Activated CD8-positive, alpha-beta T cell treated with anti-CD3 and anti-CD28 coated beads for 36 hours (primary cell): ENCODE measurements around the gene NCS1. TPM values are rescaled to one million over a fixed set of nuclear protein-coding genes. Genes with fewer than 3 reads are reported as not detected.

Experiments used
- ATAC-seq: fragments of 200-7000 bp; cut with Tn5 transposase; one replicate; pipeline ENCODE4 v1.10.0; 2021; ENCODE audit warnings: mild to moderate bottlenecking, moderate library complexity
- CTCF ChIA-PET: fragments of 350-600 bp; sonication (Branson Sonifier 250); formaldehyde crosslinking; loops from one replicate; lab custom pipeline; 2021; ENCODE audit warnings: antibody characterized with exemption; lab: Charles Lee
- POLR2A ChIA-PET: fragments of 350-600 bp; sonication (Branson Sonifier 250); formaldehyde crosslinking; loops from one replicate; lab custom pipeline; 2021; ENCODE audit warnings: antibody characterized with exemption; lab: Charles Lee
- DNase-seq: peaks from one replicate; pipeline ENCODE4 v3.0.0-alpha.2; 2020
- H3K27ac Mint-ChIP-seq: one replicate; pipeline ENCODE4 v1.8.0; 2021; ENCODE audit warnings: mild to moderate bottlenecking, mixed read lengths
- H3K27me3 Mint-ChIP-seq: one replicate; pipeline ENCODE4 v1.8.0; 2021; ENCODE audit warnings: mixed read lengths
- H3K36me3 Mint-ChIP-seq: one replicate; pipeline ENCODE4 v1.8.0; 2021; ENCODE audit warnings: low read depth, mixed read lengths
- H3K4me1 Mint-ChIP-seq: one replicate; pipeline ENCODE4 v1.8.0; 2021; ENCODE audit warnings: low read depth, mixed read lengths
- H3K4me3 Mint-ChIP-seq: one replicate; pipeline ENCODE4 v1.8.0; 2021; ENCODE audit warnings: mild to moderate bottlenecking, moderate library complexity, mixed read lengths
- H3K9me3 Mint-ChIP-seq: one replicate; pipeline ENCODE4 v1.8.0; 2021; ENCODE audit warnings: mixed read lengths
- CTCF ChIP-seq: fragments of 200-600 bp; IDR thresholded peaks from one replicate; pipeline ENCODE4 v1.8.0; 2022; ENCODE audit warnings: antibody characterized with exemption, mild to moderate bottlenecking
- intact Hi-C: fragments of 100-400 bp; cut with micrococcal nuclease; formaldehyde crosslinking; loops from one replicate; pipeline ENCODE4 v1.10.0; 2022
- total RNA-seq, 2 experiments: library from RNA; stranded (reverse); gene quantifications; one replicate each; pipeline ENCODE4 v1.2.3, GENCODE V29; 2021

Gene NCS1
- total RNA-seq, 2 experiments from 2014 or later = 21.2 to 21.3 TPM

- ATAC-seq (no peak), DNase-seq (no peak)
- POLR2A ChIA-PET = interaction anchor here (0.9 kb wide), 1 partner anchor 12 kb away, joined by 3 read pairs; no protein-coding TSS in a partner anchor
Observed at GRCh38 chr9:130197888-130198287, 25.7 kb downstream of the NCS1 start.

GRCh38 chr9:130198501-130199179 lies 26.4 kb downstream of the NCS1 start:
- no peak for TF ChIP-seq CTCF
- H3K36me3 Mint-ChIP-seq = no peaks in the 10 kb centered on the region
- H3K4me1 Mint-ChIP-seq = no peaks in the 10 kb centered on the region
- ChIA-PET CTCF (no interaction called here), POLR2A (no interaction called here)
- H3K9me3 Mint-ChIP-seq = no peaks in the 10 kb centered on the region
- H3K4me3 Mint-ChIP-seq = no peak overlapping the region
- intact Hi-C loops = no loop called here
- no peak for ATAC-seq
- H3K27ac Mint-ChIP-seq = no peak overlapping the region
- no peak for DNase-seq
- no peaks in the 10 kb centered on the region for H3K27me3 Mint-ChIP-seq

More at GRCh38 chr9:130197888-130198287, 25.7 kb downstream of the NCS1 start:
- Mint-ChIP-seq H3K4me3 (no peak overlapping the region), H3K27ac (no peak overlapping the region), H3K9me3 (no peaks in the 10 kb centered on the region), H3K4me1 (no peaks in the 10 kb centered on the region), H3K36me3 (no peaks in the 10 kb centered on the region), H3K27me3 (no peaks in the 10 kb centered on the region)
- TF ChIP-seq CTCF = no peak
- CTCF ChIA-PET = interaction anchor here (1.5 kb wide), 1 partner anchor 38 kb away, joined by 4 read pairs; no protein-coding TSS in a partner anchor
- intact Hi-C loops = no loop called here

- ATAC-seq = no peak
- intact Hi-C loops = no loop called here
Observed at GRCh38 chr9:130199605-130200004, 27.4 kb downstream of the NCS1 start.

GRCh38 chr9:130200038-130200849 lies 28.0 kb downstream of the NCS1 start:
- no peaks in the 10 kb centered on the region for H3K27me3 Mint-ChIP-seq
- no peak overlapping the region for H3K27ac Mint-ChIP-seq
- H3K4me3 Mint-ChIP-seq = no peak overlapping the region
- intact Hi-C loops = no loop called here
- no peak for DNase-seq
- ChIA-PET POLR2A (no interaction called here), CTCF (no interaction called here)
- no peak for ATAC-seq
- H3K9me3 Mint-ChIP-seq = no peaks in the 10 kb centered on the region
- H3K36me3 Mint-ChIP-seq = no peaks in the 10 kb centered on the region
- TF ChIP-seq CTCF = no peak
- H3K4me1 Mint-ChIP-seq = no peaks in the 10 kb centered on the region

More at GRCh38 chr9:130199605-130200004, 27.4 kb downstream of the NCS1 start:
- Mint-ChIP-seq H3K4me3 (no peak overlapping the region), H3K27ac (no peak overlapping the region), H3K36me3 (no peaks in the 10 kb centered on the region), H3K4me1 (no peaks in the 10 kb centered on the region), H3K27me3 (no peaks in the 10 kb centered on the region), H3K9me3 (no peaks in the 10 kb centered on the region)
- POLR2A ChIA-PET = no interaction called here
- no peak for DNase-seq
- TF ChIP-seq CTCF = no peak
- CTCF ChIA-PET = no interaction called here

- no peak overlapping the region for H3K27ac Mint-ChIP-seq
- no peaks in the 10 kb centered on the region for H3K4me1 Mint-ChIP-seq
- DNase-seq (no peak), ATAC-seq (no peak)
- H3K27me3 Mint-ChIP-seq = no peaks in the 10 kb centered on the region
- H3K36me3 Mint-ChIP-seq = no peaks in the 10 kb centered on the region
- POLR2A ChIA-PET = no interaction called here
- intact Hi-C loops = no loop called here
- CTCF ChIA-PET = no interaction called here
- TF ChIP-seq CTCF = no peak
- no peak overlapping the region for H3K4me3 Mint-ChIP-seq
- H3K9me3 Mint-ChIP-seq = no peaks in the 10 kb centered on the region
Observed at GRCh38 chr9:130201399-130201873, 29.2 kb downstream of the NCS1 start.
